HG03439 (cell line): ENCODE measurements around the gene RHOA.
"Not testable (repeated sequence)": the region's sequence is repeated elsewhere in the genome, so short reads cannot be mapped to it uniquely, and the experiment has no call there.

ENCODE experiments used
- ATAC-seq: cut with Tn5 transposase; IDR thresholded peaks from one replicate; pipeline ENCODE4 v1.9.1; 2021; ENCODE audit warnings: mild to moderate bottlenecking, moderate library complexity; ENCODE audit not compliant: unreplicated experiment

The RHOA gene

GRCh38 chr3:49412632-49413337, 1.0 kb upstream of the RHOA start:
- no peak for ATAC-seq

GRCh38 chr3:49411535-49411967, 225 bp downstream of the RHOA start:
- ATAC-seq: peak; percentile 29

- no peak for ATAC-seq
These were observed 786 bp downstream of the RHOA start for GRCh38 chr3:49410846-49411534.

GRCh38 chr3:49410066-49410845, 1.5 kb downstream of the RHOA start:
- no peak for ATAC-seq

GRCh38 chr3:49406571-49407565, 4.9 kb downstream of the RHOA start:
- no peak for ATAC-seq

GRCh38 chr3:49405570-49405969, 6.2 kb downstream of the RHOA start:
- ATAC-seq: not testable (repeated sequence)

- ATAC-seq: no peak
These were observed 7.9 kb downstream of the RHOA start for GRCh38 chr3:49403891-49404290.

- ATAC-seq: no peak
These were observed 10.0 kb downstream of the RHOA start for GRCh38 chr3:49401766-49402165.

GRCh38 chr3:49399461-49399860, 12.3 kb downstream of the RHOA start:
- no peak for ATAC-seq

- ATAC-seq: no peak
These were observed 14.3 kb downstream of the RHOA start for GRCh38 chr3:49397470-49397869.

- ATAC-seq: not testable (repeated sequence)
These were observed 20.5 kb downstream of the RHOA start for GRCh38 chr3:49391310-49391709.

GRCh38 chr3:49389297-49389696, 22.5 kb downstream of the RHOA start:
- ATAC-seq: no peak

- ATAC-seq: no peak
These were observed 23.4 kb downstream of the RHOA start for GRCh38 chr3:49388289-49388820.

- ATAC-seq: no peak
These were observed 24.1 kb downstream of the RHOA start for GRCh38 chr3:49387721-49388120.

- ATAC-seq: no peak
These were observed 25.6 kb downstream of the RHOA start for GRCh38 chr3:49386056-49386756.

- no peak for ATAC-seq
These were observed 26.2 kb downstream of the RHOA start for GRCh38 chr3:49385617-49386016.

GRCh38 chr3:49383387-49383786, 28.4 kb downstream of the RHOA start:
- ATAC-seq: no peak

GRCh38 chr3:49378249-49378895, 33.4 kb downstream of the RHOA start:
- no peak for ATAC-seq

GRCh38 chr3:49377483-49377882, 34.3 kb downstream of the RHOA start:
- no peak for ATAC-seq
